ENCODE results near the gene FAM13B.

DNA sequence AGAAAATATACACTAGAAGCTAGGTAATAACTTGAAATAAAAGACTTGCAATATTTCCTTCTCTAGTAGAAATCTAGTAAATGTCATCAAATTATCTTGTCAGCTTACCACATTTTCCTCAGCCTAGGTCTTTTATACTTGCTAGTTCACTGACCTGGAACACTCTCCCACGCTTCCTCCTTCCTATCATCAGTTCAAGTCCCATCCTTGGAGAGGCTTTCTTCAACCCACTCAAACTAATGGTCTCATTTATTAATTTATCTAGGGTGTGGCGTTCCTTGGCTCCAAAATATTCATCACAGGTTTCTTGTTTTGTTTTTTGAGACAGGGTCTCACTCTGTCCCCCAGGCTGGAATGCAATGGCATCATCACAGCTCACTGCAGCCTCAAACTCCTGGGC lies 2.9 kb downstream of the FAM13B start:
- TF ChIP-seq, protein P1, sequence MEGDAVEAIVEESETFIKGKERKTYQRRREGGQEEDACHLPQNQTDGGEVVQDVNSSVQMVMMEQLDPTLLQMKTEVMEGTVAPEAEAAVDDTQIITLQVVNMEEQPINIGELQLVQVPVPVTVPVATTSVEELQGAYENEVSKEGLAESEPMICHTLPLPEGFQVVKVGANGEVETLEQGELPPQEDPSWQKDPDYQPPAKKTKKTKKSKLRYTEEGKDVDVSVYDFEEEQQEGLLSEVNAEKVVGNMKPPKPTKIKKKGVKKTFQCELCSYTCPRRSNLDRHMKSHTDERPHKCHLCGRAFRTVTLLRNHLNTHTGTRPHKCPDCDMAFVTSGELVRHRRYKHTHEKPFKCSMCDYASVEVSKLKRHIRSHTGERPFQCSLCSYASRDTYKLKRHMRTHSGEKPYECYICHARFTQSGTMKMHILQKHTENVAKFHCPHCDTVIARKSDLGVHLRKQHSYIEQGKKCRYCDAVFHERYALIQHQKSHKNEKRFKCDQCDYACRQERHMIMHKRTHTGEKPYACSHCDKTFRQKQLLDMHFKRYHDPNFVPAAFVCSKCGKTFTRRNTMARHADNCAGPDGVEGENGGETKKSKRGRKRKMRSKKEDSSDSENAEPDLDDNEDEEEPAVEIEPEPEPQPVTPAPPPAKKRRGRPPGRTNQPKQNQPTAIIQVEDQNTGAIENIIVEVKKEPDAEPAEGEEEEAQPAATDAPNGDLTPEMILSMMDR (IDR thresholded peaks at IDR 0.05; ENCODE audit: low read length), result no peak
- TF ChIP-seq EZH2 (IDR thresholded peaks at IDR 0.05; ENCODE audit: borderline replicate concordance, low read length), result no peak

Data from OCI-LY1 (cell line).